EL (cell line): Measurements from ENCODE around the gene FOSB.
"Not testable (repeated sequence)": the region's sequence is repeated elsewhere in the genome, so short reads cannot be mapped to it uniquely, and the experiment has no call there.

Source experiments
- DNase-seq: peaks from one replicate; pipeline ENCODE4 v3.0.0-alpha.2; 2016

The FOSB gene

GRCh38 chr19:45506989-45507871 lies 39.4 kb downstream of the FOSB start, which contains the start of gene VASP:
Gene VASP, plus strand, starts transcription at chr19:45507479. Its CDS starts 293 bp downstream, at chr19:45507772.
- peak; percentile 90 for DNase-seq

GRCh38 chr19:45507872-45508416 lies 40.1 kb downstream of the FOSB start:
- DNase-seq, result peak; percentile 31

GRCh38 chr19:45508417-45508860 lies 40.6 kb downstream of the FOSB start:
- peak; percentile 38 for DNase-seq

GRCh38 chr19:45508861-45509691 lies 41.3 kb downstream of the FOSB start:
- peak; percentile 84 for DNase-seq

GRCh38 chr19:45509692-45510015 lies 41.9 kb downstream of the FOSB start:
- no peak for DNase-seq

- not testable (repeated sequence) for DNase-seq
Measured at GRCh38 chr19:45510352-45510751, 42.6 kb downstream of the FOSB start.

- DNase-seq, result no peak
Measured at GRCh38 chr19:45511074-45511473, 43.3 kb downstream of the FOSB start.

GRCh38 chr19:45512881-45513483 lies 45.2 kb downstream of the FOSB start:
- DNase-seq, result no peak

- DNase-seq, result no peak
Measured at GRCh38 chr19:45514376-45515051, 46.7 kb downstream of the FOSB start.

- no peak for DNase-seq
Measured at GRCh38 chr19:45515081-45515624, 47.4 kb downstream of the FOSB start.

GRCh38 chr19:45515807-45516401 lies 48.1 kb downstream of the FOSB start:
- DNase-seq, result no peak

GRCh38 chr19:45517238-45517637 lies 49.4 kb downstream of the FOSB start:
- DNase-seq, result no peak

- DNase-seq, result no peak
Measured at GRCh38 chr19:45517641-45518468, 50.1 kb downstream of the FOSB start.

- no peak for DNase-seq
Measured at GRCh38 chr19:45518469-45518826, 50.7 kb downstream of the FOSB start.

GRCh38 chr19:45522010-45522941 lies 54.5 kb downstream of the FOSB start:
- DNase-seq, result no peak

- peak; percentile 84 for DNase-seq
Measured at GRCh38 chr19:45523642-45524256, 56.0 kb downstream of the FOSB start.

- no peak for DNase-seq
Measured at GRCh38 chr19:45524575-45525129, 56.9 kb downstream of the FOSB start.
